GM23338 (cell line): ENCODE results near the gene BPNT1. TPM values are rescaled to one million over a fixed set of nuclear protein-coding genes. Genes with fewer than 3 reads are reported as not detected.

Source experiments
- ATAC-seq: fragments of 200-7000 bp; cut with Tn5 transposase; 3 replicates; pipeline ENCODE4 v1.9.1; 2020
- DNase-seq: peaks from one replicate; pipeline ENCODE4 v3.0.0-alpha.2; 2015; ENCODE audit warnings: low spot score
- H2AFZ ChIP-seq: fragments of 200-600 bp; sonication (generic); 2 replicates; pipeline ENCODE4 v1.8.0; 2016; ENCODE audit warnings: antibody characterized with exemption, mild to moderate bottlenecking, moderate library complexity
- H3F3A ChIP-seq: fragments of 200-600 bp; sonication (generic); replicated peaks from 2 replicates; pipeline ENCODE4 v1.8.0; 2017; ENCODE audit warnings: antibody characterized with exemption, mixed run types, low read depth
- H3K27ac ChIP-seq: fragments of 200-600 bp; sonication (generic); 2 replicates; pipeline ENCODE4 v1.6.1; 2016; ENCODE audit warnings: low read depth
- H3K27me3 ChIP-seq: fragments of 200-600 bp; sonication (generic); 2 replicates; pipeline ENCODE4 v1.8.0; 2016; ENCODE audit warnings: mild to moderate bottlenecking, mixed run types, moderate library complexity; ENCODE audit not compliant: insufficient read depth
- H3K36me3 ChIP-seq: fragments of 200-600 bp; sonication (generic); 2 replicates; pipeline ENCODE4 v1.8.0; 2016; ENCODE audit warnings: mild to moderate bottlenecking; ENCODE audit not compliant: insufficient read depth
- H3K4me1 ChIP-seq: fragments of 200-600 bp; sonication (generic); 2 replicates; pipeline ENCODE4 v1.8.0; 2016; ENCODE audit warnings: mild to moderate bottlenecking, moderate library complexity; ENCODE audit not compliant: insufficient read depth
- H3K4me2 ChIP-seq: fragments of 200-600 bp; sonication (generic); 2 replicates; pipeline ENCODE4 v1.7.1; 2017; ENCODE audit warnings: mixed run types
- H3K4me3 ChIP-seq: fragments of 200-600 bp; sonication (generic); 2 replicates; pipeline ENCODE4 v1.6.1; 2016; ENCODE audit warnings: mixed run types
- H3K79me2 ChIP-seq: fragments of 200-600 bp; sonication (generic); replicated peaks from 2 replicates; pipeline ENCODE4 v1.8.0; 2017; ENCODE audit warnings: mild to moderate bottlenecking; ENCODE audit not compliant: insufficient read depth
- H3K9me2 ChIP-seq: fragments of 200-600 bp; sonication (generic); 2 replicates; pipeline ENCODE4 v1.8.0; 2017; ENCODE audit not compliant: insufficient read depth
- H4K20me1 ChIP-seq: fragments of 200-600 bp; sonication (generic); replicated peaks from 2 replicates; pipeline ENCODE4 v1.8.0; 2017; ENCODE audit warnings: mild to moderate bottlenecking; ENCODE audit not compliant: insufficient read depth
- H3K27ac Mint-ChIP-seq: 2 replicates; pipeline ENCODE4 v1.8.0; 2020; ENCODE audit warnings: inconsistent platforms, mild to moderate bottlenecking, moderate library complexity, mixed read lengths
- H3K27me3 Mint-ChIP-seq: 3 replicates; pipeline ENCODE4 v1.8.0; 2022; ENCODE audit warnings: low read depth, mild to moderate bottlenecking, moderate library complexity, mixed read lengths, inconsistent platforms; ENCODE audit not compliant: insufficient read depth, poor library complexity
- H3K36me3 Mint-ChIP-seq: 3 replicates; pipeline ENCODE4 v1.8.0; 2021; ENCODE audit warnings: low read depth, mild to moderate bottlenecking, inconsistent platforms, moderate library complexity, mixed read lengths
- H3K4me1 Mint-ChIP-seq: 3 replicates; pipeline ENCODE4 v1.8.0; 2020; ENCODE audit warnings: mild to moderate bottlenecking, inconsistent platforms, mixed read lengths
- H3K4me3 Mint-ChIP-seq: 3 replicates; pipeline ENCODE4 v1.8.0; 2021; ENCODE audit warnings: moderate library complexity, mild to moderate bottlenecking, inconsistent platforms, mixed read lengths
- H3K9me3 Mint-ChIP-seq: 3 replicates; pipeline ENCODE4 v1.8.0; 2020; ENCODE audit warnings: moderate library complexity, mild to moderate bottlenecking, inconsistent platforms, mixed read lengths
- CTCF ChIP-seq, 2 experiments: fragments of 200-600 bp in 1 of 2; sonication (generic) in 1 of 2; conservative IDR thresholded peaks; 2 replicates each; pipeline versions ENCODE4 v1.5.1 to v1.6.1; 2016 to 2017; ENCODE audit warnings: antibody characterized with exemption in 2 of 2, low read depth in 2 of 2, mild to moderate bottlenecking in 2 of 2, moderate library complexity in 1 of 2
- ETS1 ChIP-seq: IDR thresholded peaks from 2 replicates; pipeline ENCODE4 v1.6.1; 2016; ENCODE audit warnings: antibody characterized with exemption
- EZH2 ChIP-seq: fragments of 200-600 bp; sonication (generic); IDR thresholded peaks from one replicate; pipeline ENCODE4 v1.8.0; 2017; ENCODE audit warnings: antibody characterized with exemption, mild to moderate bottlenecking, low read depth; ENCODE audit not compliant: unreplicated experiment
- JUNB ChIP-seq: IDR thresholded peaks from one replicate; pipeline ENCODE4 v1.6.1; 2016; ENCODE audit warnings: antibody characterized with exemption; ENCODE audit not compliant: unreplicated experiment
- NANOG ChIP-seq: IDR thresholded peaks from 2 replicates; pipeline ENCODE4 v1.6.1; 2016; ENCODE audit warnings: antibody characterized with exemption, borderline replicate concordance
- POLR2AphosphoS5 ChIP-seq: IDR thresholded peaks from 2 replicates; pipeline ENCODE4 v1.6.1; 2016; ENCODE audit warnings: antibody characterized with exemption, low read depth
- STAT1 ChIP-seq: IDR thresholded peaks from one replicate; pipeline ENCODE4 v1.6.1; 2016; ENCODE audit warnings: antibody characterized with exemption; ENCODE audit not compliant: unreplicated experiment
- ZNF114 ChIP-seq: fragments of 250-450 bp; sonication (Bioruptor Pico); IDR thresholded peaks from 2 replicates; pipeline ENCODE4 v1.5.0; 2020; ENCODE audit warnings: mild to moderate bottlenecking, moderate library complexity
- ZNF462 ChIP-seq: fragments of 250-450 bp; sonication (Bioruptor Pico); IDR thresholded peaks from 2 replicates; pipeline ENCODE4 v1.5.0; 2020; ENCODE audit warnings: mild to moderate bottlenecking, moderate library complexity
- polyA plus RNA-seq: library from polyadenylated mRNA; unstranded; fragments of >200 nt; fragmentation: Nextera tagmentation; extraction: Ambion mirVana; gene quantifications from 2 replicates; pipeline ENCODE4 v1.2.1, GENCODE V29; 2016
- total RNA-seq: library from RNA; depleted of rRNA; stranded (reverse); fragments of >200 nt; shearing (Covaris generic); gene quantifications from 2 replicates; pipeline ENCODE4 v1.2.3, GENCODE V29; 2014

BPNT1 gene
- total and polyA plus RNA-seq, 2 experiments from 2014 or later = 9.6 to 17.2 TPM

GRCh38 chr1:220089650-220090556, at the start of gene BPNT1 (continued):
- TF ChIP-seq ETS1 = no peak

GRCh38 chr1:220137019-220137786, 47.6 kb upstream of the BPNT1 start:
- no peak overlapping the region for H2AFZ ChIP-seq
- no peaks in the 10 kb centered on the region for H3K4me1 Mint-ChIP-seq
- H3K27me3 Mint-ChIP-seq = no peaks in the 10 kb centered on the region
- no peak overlapping the region for H3K27ac Mint-ChIP-seq
- peak overlapping the region; percentile 45; the same call in 1 of the 2 replicates for H3K27ac ChIP-seq
- no peak overlapping the region for H3K4me3 ChIP-seq
- no peak overlapping the region for H3K4me3 Mint-ChIP-seq
- no peaks in the 10 kb centered on the region for H3K4me1 ChIP-seq
- H3K36me3 ChIP-seq = peaks cover 34% of the 10 kb centered on the region
- H3K79me2 ChIP-seq = no peaks in the 10 kb centered on the region
- DNase-seq (no peak), ATAC-seq (no peak)
- no peaks in the 10 kb centered on the region for H3F3A ChIP-seq
- TF ChIP-seq ETS1 = no peak
- TF ChIP-seq POLR2AphosphoS5 = no peak
- TF ChIP-seq JUNB = no peak
- TF ChIP-seq ZNF114 (CRISPR knock-in tag) = no peak
- TF ChIP-seq CTCF (conservative IDR thresholded peaks at IDR 0.05; ENCODE audit: low read depth in 2 of 2) = no peak
- TF ChIP-seq STAT1 = no peak
- no peak for TF ChIP-seq NANOG
- no peak for TF ChIP-seq ZNF462 (CRISPR knock-in tag)
- TF ChIP-seq EZH2 = no peak
- H3K9me2 ChIP-seq = no peaks in the 10 kb centered on the region
- no peaks in the 10 kb centered on the region for H4K20me1 ChIP-seq
- H3K9me3 Mint-ChIP-seq = no peaks in the 10 kb centered on the region
- H3K27me3 ChIP-seq = no peaks in the 10 kb centered on the region
- H3K36me3 Mint-ChIP-seq = peaks cover 65% of the 10 kb centered on the region
- H3K4me2 ChIP-seq = no peak overlapping the region
